ENCODE data around the gene KCNK17.
A peak's percentile ranks its signal among the peaks of the same experiment; 100 is the strongest.

KCNK17 gene, protein sequence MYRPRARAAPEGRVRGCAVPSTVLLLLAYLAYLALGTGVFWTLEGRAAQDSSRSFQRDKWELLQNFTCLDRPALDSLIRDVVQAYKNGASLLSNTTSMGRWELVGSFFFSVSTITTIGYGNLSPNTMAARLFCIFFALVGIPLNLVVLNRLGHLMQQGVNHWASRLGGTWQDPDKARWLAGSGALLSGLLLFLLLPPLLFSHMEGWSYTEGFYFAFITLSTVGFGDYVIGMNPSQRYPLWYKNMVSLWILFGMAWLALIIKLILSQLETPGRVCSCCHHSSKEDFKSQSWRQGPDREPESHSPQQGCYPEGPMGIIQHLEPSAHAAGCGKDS

DNA sequence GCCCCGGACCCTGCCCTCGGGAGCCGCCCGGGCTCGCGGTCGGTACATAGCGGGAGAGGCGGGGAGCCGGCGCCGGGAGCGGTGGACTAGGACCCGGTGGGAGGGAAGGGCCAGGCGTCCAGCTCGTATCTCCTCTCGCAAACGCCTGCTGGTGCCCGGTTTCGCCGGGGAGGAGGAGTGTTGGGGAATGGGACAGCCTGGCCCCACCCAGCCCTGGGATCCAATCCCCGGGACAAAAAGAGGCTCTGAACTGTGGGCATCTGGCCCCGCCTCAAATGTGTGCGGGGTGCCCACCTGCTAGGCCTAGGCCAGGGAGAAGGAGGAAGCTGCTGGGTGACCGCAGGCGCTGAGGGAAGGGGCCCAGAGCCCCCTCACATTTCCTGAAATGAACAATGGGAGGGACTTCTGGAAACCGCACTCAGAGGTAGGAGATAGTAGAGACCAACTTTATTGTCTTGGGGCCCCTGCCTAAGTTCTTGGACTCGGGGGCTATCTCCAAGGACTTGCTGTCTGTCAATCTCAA is at the start of gene KCNK17:
Gene KCNK17 (minus strand): TSS at position 147 of the 523 bp plus-strand sequence. CDS start 99 bp downstream, at position 48.
- Mint-ChIP-seq H3K4me1 (no peaks in the 10 kb centered on the region), H3K9me3 (no peaks in the 10 kb centered on the region), H3K27me3 (peaks cover 25% of the 10 kb centered on the region), H3K27ac (no peak within 1 kb of the TSS), H3K36me3 (no peaks in the 10 kb centered on the region), H3K4me3 (peak within 1 kb of the TSS; percentile 26)

DNA sequence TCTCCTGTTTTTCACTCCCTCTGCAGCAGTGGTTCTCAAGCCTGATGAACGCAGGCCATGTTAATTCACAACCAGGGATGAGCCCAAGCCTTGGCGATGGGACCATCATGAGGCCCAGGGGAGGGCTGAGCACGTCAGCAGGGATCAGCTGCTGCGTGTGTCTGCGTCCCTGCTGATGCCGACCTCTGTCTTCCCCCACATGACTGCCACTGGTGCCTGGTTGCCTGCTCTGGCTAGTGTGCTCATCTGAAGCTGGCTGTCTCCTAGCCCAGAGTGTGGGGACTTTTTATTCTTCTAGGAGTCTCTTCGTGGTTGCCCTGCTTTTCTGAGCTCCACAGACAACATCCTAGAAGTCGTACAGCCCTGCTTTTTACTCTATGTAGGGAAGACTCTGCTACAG is 49.1 kb upstream of the KCNK17 start:
- no peaks in the 10 kb centered on the region for H3K36me3 Mint-ChIP-seq
- H3K27me3 Mint-ChIP-seq = no peaks in the 10 kb centered on the region
- no peaks in the 10 kb centered on the region for H3K4me1 Mint-ChIP-seq
- no peaks in the 10 kb centered on the region for H3K9me3 Mint-ChIP-seq
- no peak overlapping the region for H3K4me3 Mint-ChIP-seq
- no peak overlapping the region for H3K27ac Mint-ChIP-seq

DNA sequence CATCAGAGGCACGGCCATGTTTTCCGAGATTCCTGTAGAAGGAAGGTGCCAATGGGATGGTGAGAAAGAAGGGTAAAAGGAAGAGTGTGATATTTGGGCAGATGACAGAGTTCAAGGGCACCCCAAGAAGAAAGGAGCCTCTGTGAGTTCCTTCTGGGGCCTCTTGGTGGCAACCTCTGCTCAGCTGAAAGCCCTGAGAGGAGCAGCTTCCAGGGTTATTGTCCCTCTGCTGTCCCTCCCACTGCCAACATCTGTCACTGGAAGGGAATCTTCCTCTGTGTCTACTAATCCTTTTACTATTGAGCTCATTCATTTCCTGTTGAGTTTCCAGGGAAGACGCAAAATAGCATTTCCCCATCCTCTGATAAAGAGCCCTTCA is 48.3 kb upstream of the KCNK17 start:
- H3K27me3 Mint-ChIP-seq = no peaks in the 10 kb centered on the region
- H3K9me3 Mint-ChIP-seq = no peaks in the 10 kb centered on the region

GRCh38 chr6:39361657-39362486 is 47.7 kb upstream of the KCNK17 start:
- Mint-ChIP-seq H3K9me3 (no peaks in the 10 kb centered on the region), H3K27me3 (no peaks in the 10 kb centered on the region), H3K27ac (no peak overlapping the region), H3K4me3 (no peak overlapping the region), H3K36me3 (no peaks in the 10 kb centered on the region), H3K4me1 (no peaks in the 10 kb centered on the region)

More for the DNA sequence above, 48.3 kb upstream of the KCNK17 start:
- H3K4me3 Mint-ChIP-seq = no peak overlapping the region
- H3K4me1 Mint-ChIP-seq = no peaks in the 10 kb centered on the region
- no peaks in the 10 kb centered on the region for H3K36me3 Mint-ChIP-seq
- H3K27ac Mint-ChIP-seq = no peak overlapping the region

DNA sequence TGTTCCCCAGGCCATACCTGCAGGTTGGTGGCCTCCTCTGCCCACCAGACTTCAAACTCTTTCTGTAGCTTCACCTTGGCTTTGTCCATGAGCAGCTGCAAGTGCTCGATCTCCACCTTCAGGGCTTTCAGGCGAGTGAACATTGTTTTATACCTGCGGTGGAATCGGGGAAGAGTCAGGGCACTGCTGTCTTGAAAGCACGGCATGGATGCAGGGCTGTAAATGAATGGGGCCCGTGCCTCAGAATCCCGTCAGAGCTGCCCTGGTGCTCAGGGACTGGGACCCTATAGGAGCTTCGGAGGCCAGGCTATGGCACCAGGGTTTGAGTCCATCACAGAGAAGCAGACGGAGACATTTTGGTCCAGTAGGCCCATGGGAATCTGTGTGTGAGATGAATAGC is 46.2 kb upstream of the KCNK17 start:
- no peaks in the 10 kb centered on the region for H3K36me3 Mint-ChIP-seq
- H3K27me3 Mint-ChIP-seq = no peaks in the 10 kb centered on the region
- H3K9me3 Mint-ChIP-seq = no peaks in the 10 kb centered on the region

DNA sequence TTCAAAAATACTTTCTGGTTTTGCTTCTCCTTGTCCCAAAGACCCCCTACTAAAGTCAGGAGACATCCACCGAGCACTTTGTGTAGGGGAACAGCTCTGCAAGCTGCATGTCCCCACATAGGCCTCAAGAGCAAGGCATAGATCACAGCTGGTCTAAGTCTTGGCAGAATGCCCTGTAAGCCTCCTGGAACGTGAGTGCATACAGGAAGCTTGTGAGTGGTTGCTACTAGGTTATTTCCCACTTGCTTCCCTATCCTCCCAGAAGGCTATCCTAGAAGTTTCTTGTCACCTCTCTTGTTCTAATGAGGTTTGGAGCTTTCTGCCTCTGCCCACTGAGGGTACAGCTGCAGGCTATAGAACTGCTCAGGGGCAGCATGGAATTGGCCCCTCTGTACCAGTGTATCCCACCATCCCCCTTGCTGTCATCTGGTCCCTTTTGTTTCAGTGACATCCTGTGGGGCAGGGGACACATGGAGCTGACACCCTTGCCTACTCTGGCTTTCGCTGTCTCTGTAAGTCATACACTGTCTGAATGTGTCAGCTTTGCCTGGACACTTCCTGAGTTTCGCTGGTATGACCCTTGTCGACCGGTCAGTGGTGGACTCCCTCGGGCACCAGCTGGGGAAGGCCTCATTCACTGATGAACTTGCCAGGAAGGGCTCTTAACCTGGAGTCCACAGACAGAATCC is 43.9 kb upstream of the KCNK17 start:
- Mint-ChIP-seq H3K36me3 (no peaks in the 10 kb centered on the region), H3K27me3 (no peaks in the 10 kb centered on the region), H3K27ac (no peak overlapping the region), H3K9me3 (no peaks in the 10 kb centered on the region), H3K4me1 (no peaks in the 10 kb centered on the region), H3K4me3 (no peak overlapping the region)

More for the DNA sequence above, 46.2 kb upstream of the KCNK17 start:
- Mint-ChIP-seq H3K4me3 (no peak overlapping the region), H3K4me1 (no peaks in the 10 kb centered on the region), H3K27ac (no peak overlapping the region)

DNA sequence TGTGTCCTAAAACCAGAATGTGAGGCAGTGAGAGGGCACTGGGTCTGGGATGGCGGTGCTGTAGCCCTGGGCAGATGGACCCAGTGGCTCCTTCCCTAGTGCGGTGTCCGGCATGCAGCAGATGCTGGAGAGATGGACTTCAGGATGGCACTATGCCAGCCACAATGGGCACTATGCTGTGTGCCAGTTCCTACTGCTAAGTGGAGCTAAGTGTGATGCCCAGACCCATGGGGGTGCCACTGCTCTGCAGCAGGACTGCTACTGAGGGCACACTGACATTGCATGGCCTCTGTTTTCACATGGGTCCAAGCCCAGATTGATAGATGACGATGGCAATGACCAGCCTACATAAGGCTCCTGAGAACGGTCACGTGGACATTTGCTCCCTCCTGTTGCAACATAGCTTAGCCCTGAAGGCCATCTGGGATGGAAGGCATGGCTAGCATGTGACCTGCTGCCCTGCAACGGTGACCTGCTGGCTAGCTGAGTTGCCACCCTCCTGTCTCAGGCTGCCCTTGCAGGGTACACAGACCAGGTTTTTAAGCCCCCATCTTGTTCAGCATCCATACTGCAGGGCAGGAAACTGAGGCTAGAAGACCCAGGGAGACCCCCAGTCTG is 39.6 kb upstream of the KCNK17 start:
- no peak overlapping the region for H3K27ac Mint-ChIP-seq
- H3K9me3 Mint-ChIP-seq = no peaks in the 10 kb centered on the region
- H3K27me3 Mint-ChIP-seq = no peaks in the 10 kb centered on the region
- H3K36me3 Mint-ChIP-seq = no peaks in the 10 kb centered on the region
- no peaks in the 10 kb centered on the region for H3K4me1 Mint-ChIP-seq
- no peak overlapping the region for H3K4me3 Mint-ChIP-seq

DNA sequence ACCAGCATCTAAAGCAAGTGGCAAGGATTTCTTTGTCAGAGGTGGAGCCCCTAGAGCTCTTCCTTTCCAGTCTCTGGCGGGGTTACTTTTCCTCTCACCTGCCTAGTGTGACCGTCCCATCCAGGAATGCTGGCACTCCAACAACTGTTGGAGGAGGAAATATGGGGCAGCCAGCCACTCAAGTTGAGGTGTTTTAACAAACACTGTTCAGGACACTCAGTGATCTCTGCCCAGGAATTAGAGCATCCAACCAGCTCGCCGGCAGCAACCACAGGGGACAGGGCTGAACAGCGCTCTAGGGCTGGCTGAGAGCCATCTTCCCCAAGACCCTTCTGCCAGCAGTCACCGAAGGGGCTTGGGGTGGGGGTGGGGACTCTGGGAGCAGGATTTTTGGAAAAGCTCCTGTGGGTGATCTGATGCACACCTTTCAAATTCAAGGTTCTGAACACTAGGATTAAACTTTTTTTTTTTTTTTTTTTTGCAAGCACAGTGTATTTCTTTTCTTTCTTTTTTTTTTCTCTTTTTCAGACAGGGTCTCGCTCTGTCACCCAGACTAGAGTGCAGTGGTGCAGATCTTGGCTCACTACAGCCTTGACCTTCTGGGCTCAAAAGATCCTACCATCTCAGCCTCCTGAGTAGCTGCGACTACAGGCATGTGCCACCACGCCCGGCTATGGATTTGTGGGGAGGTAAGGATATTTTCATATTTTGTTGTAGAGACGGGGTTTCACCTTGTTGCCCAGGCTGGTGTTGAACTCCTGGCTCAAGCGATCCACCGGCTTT is 36.7 kb upstream of the KCNK17 start:
- Mint-ChIP-seq H3K4me1 (no peaks in the 10 kb centered on the region), H3K27me3 (peaks cover 1% of the 10 kb centered on the region), H3K27ac (no peak overlapping the region), H3K9me3 (no peaks in the 10 kb centered on the region), H3K4me3 (no peak overlapping the region), H3K36me3 (no peaks in the 10 kb centered on the region)

DNA sequence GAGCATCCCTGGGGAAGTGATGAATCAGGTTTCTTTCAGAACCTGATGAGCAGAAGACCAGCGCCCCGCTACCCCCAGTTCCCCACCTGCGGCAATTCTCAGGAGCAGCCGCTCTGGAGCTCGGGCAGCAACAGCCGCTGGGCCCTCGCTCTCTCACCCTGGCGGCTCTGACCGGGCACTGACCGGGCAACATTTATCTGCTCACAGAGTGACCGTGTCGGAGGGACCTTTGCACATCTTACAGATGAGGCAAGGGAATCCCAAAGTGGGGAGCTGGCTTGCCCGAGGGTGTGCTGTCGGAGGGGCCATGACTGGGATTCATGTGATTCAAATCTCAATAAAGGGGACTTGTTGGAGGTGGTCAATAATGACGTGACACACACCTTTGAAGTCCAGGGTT is 34.5 kb upstream of the KCNK17 start:
- Mint-ChIP-seq H3K4me3 (no peak overlapping the region), H3K36me3 (no peaks in the 10 kb centered on the region), H3K9me3 (no peaks in the 10 kb centered on the region), H3K27ac (no peak overlapping the region), H3K4me1 (no peaks in the 10 kb centered on the region), H3K27me3 (peaks cover 2% of the 10 kb centered on the region)

DNA sequence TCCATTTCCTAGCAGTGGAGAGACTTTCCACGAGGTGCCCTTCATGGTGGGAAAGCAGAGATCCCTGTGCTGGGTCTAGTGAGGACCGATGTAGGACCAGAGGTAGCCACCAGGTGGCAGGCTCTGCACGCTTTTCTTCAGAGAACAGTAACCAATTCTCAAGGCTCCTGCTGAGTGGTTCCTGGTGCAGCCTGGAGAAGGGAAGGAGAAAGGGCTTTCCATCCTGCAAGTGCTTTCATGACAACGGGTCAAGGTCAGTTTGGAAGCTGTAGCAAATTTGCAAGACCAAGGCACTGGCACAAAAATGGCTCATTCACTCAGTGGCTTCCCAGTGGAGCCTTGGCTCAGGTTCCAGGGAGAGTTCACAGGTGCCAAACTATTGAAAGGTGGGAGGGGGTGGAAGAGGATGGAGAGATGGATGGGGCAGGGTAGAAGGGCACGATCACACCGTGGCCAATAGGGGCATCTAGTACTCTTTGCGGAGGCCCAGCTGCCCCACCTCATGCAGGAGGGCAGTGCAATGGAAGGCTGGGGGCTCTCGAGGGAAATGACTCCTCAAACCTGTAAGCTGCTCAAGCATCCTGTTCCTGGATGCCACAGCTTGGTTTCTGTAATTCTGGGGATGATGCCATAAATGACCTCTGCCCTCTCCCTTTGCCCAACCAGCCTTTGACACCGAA is 33.8 kb upstream of the KCNK17 start:
- Mint-ChIP-seq H3K4me1 (no peaks in the 10 kb centered on the region), H3K9me3 (no peaks in the 10 kb centered on the region), H3K27me3 (peaks cover 2% of the 10 kb centered on the region), H3K36me3 (no peaks in the 10 kb centered on the region), H3K4me3 (no peak overlapping the region), H3K27ac (no peak overlapping the region)

- peaks cover 2% of the 10 kb centered on the region for H3K27me3 Mint-ChIP-seq
- no peaks in the 10 kb centered on the region for H3K36me3 Mint-ChIP-seq
- no peaks in the 10 kb centered on the region for H3K9me3 Mint-ChIP-seq
- H3K27ac Mint-ChIP-seq = no peak overlapping the region
- no peak overlapping the region for H3K4me3 Mint-ChIP-seq
- no peaks in the 10 kb centered on the region for H3K4me1 Mint-ChIP-seq
Observed at GRCh38 chr6:39347206-39347605, 33.0 kb upstream of the KCNK17 start.

DNA sequence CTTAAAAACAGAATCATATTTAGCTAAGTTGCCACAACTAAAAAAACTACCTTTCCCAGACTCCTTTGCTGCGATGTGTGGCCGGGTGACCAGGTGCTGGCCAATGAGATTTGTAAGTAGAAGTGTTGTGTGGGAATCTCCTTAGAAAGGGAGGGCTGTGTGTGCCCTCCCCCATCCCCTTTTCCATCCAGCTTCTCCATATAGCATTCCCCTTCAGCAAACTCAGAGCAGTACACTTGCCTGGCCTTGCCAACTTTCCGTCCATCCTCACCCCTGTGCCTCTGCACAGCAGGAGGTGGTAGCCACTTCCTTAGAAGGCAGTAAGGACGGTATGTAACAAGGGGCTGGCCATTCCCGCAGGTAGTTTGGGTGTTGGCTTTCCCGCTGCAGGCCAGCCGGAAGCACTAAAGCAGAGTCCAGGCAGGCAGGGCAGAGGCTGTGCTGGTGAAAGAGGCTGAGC is 30.6 kb upstream of the KCNK17 start:
- Mint-ChIP-seq H3K4me1 (no peaks in the 10 kb centered on the region), H3K27ac (no peak overlapping the region), H3K4me3 (no peak overlapping the region), H3K36me3 (no peaks in the 10 kb centered on the region), H3K27me3 (peaks cover 2% of the 10 kb centered on the region), H3K9me3 (no peaks in the 10 kb centered on the region)

DNA sequence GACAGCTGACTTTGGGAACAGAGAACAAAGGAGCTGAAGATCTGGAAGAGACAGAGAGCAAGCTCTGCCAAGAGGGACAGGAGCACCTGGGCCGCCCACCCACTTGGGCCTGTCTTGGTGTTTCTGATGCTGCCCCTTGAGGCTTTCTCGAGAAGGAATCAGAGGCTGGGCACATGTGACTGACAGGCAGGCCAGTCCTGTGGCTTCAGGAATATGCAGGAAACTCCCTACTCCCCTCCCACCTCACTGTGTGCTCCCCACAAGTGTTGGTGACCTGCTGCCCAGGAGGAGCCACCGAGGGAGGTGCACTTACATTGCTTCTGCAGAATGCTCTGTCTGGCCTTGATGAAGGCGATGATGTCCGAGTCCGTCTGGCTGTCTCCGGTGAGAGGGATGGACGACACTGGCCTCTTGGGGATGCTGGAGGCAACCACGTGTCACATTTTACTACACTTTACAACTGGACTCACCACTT is 29.2 kb upstream of the KCNK17 start:
- Mint-ChIP-seq H3K9me3 (no peaks in the 10 kb centered on the region), H3K27ac (no peak overlapping the region), H3K36me3 (no peaks in the 10 kb centered on the region), H3K4me3 (no peak overlapping the region), H3K27me3 (peaks cover 2% of the 10 kb centered on the region), H3K4me1 (no peaks in the 10 kb centered on the region)

DNA sequence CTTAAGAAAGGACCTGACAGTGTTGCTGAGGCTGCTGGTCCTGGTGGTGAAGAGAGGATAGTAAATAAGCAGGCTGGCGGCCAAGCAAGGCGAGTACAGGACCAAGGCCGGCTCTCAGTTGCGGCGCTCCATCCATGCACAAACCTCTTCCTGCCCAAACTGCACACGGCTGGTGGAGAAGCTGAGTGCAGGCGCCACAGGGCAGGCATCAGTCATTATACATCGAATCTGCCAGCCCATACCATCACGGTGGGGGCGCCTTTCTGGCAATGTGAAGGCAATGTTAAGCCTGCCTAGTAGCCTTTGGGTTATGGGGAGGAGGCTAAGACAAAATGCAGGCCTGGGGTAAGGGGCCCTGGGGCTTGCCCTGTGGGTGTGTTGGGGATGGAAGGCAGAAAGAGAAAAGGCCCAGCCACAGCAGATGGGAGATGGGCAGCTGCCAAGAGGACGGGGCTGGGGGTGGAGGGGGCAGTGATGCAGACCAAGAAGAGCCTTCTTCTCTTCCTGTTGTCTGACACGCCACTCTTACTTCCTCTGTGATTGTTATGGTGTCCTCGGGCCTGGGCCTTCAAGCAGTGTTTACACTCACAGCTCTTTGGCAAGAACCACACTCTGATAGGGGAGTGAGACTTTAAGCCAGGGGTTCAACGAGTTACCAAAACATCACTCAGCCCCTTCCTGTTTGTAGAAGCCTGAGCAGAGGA is 28.6 kb upstream of the KCNK17 start:
- Mint-ChIP-seq H3K4me1 (no peaks in the 10 kb centered on the region), H3K36me3 (no peaks in the 10 kb centered on the region), H3K27ac (no peak overlapping the region), H3K9me3 (no peaks in the 10 kb centered on the region), H3K4me3 (no peak overlapping the region), H3K27me3 (peaks cover 1% of the 10 kb centered on the region)
